Progenitor cell of endocrine pancreas (in vitro differentiated cells): ENCODE results near the gene ZSWIM6. TPM values are rescaled to one million over a fixed set of nuclear protein-coding genes. Genes with fewer than 3 reads are reported as not detected.

Experiments used
- DNase-seq: peaks from one replicate; pipeline ENCODE4 v3.0.0; 2021; ENCODE audit warnings: low spot score; ENCODE audit not compliant: unreplicated experiment
- H3K27ac Mint-ChIP-seq: 2 replicates; pipeline ENCODE4 v1.8.0; 2021; ENCODE audit warnings: mild to moderate bottlenecking, moderate library complexity, mixed read lengths
- H3K27me3 Mint-ChIP-seq: 2 replicates; pipeline ENCODE4 v1.8.0; 2021; ENCODE audit warnings: mixed read lengths
- H3K36me3 Mint-ChIP-seq: 2 replicates; pipeline ENCODE4 v1.8.0; 2022; ENCODE audit warnings: mixed read lengths; ENCODE audit not compliant: insufficient read depth
- H3K4me1 Mint-ChIP-seq: 2 replicates; pipeline ENCODE4 v1.8.0; 2021; ENCODE audit warnings: low read depth, mixed read lengths
- H3K4me3 Mint-ChIP-seq: 2 replicates; pipeline ENCODE4 v1.8.0; 2021; ENCODE audit warnings: low read depth, mild to moderate bottlenecking, moderate library complexity, mixed read lengths
- H3K9me3 Mint-ChIP-seq: 2 replicates; pipeline ENCODE4 v1.8.0; 2021; ENCODE audit warnings: low read depth, mixed read lengths
- total RNA-seq: library from RNA; stranded (reverse); gene quantifications from 2 replicates; pipeline ENCODE4 v1.2.1, GENCODE V29; 2021
- TF ChIP-seq, protein P1 (sequence below): fragments of 200-600 bp; sonication (generic); IDR thresholded peaks from one replicate; pipeline ENCODE4 v1.5.0; 2021; ENCODE audit warnings: antibody characterized with exemption, mild to moderate bottlenecking; ENCODE audit not compliant: unreplicated experiment

Gene ZSWIM6
- total RNA-seq, 1 donor from 2014 or later = 35.2 TPM

DNA sequence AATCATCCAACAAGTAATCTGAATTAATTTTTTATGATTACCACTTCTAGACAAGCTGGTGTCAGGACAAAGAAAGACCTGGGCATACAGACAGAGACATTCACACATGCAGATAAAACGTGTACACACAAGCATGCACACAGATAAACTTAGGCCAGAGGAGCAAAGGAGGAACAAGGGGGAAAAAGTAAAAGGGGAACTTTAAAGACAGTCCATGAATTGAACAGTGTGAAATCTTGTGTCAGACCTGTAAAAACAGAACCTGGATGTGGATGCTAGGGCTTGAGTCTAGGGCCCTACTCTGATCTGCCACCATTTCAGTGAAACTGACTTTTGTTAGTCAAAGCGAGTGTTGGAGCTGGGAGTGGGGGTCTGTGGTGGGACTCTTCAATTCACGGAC is 11.2 kb upstream of the ZSWIM6 start:
- DNase-seq = no peak
- TF ChIP-seq, protein P1, sequence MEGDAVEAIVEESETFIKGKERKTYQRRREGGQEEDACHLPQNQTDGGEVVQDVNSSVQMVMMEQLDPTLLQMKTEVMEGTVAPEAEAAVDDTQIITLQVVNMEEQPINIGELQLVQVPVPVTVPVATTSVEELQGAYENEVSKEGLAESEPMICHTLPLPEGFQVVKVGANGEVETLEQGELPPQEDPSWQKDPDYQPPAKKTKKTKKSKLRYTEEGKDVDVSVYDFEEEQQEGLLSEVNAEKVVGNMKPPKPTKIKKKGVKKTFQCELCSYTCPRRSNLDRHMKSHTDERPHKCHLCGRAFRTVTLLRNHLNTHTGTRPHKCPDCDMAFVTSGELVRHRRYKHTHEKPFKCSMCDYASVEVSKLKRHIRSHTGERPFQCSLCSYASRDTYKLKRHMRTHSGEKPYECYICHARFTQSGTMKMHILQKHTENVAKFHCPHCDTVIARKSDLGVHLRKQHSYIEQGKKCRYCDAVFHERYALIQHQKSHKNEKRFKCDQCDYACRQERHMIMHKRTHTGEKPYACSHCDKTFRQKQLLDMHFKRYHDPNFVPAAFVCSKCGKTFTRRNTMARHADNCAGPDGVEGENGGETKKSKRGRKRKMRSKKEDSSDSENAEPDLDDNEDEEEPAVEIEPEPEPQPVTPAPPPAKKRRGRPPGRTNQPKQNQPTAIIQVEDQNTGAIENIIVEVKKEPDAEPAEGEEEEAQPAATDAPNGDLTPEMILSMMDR = no peak
- H3K4me1 Mint-ChIP-seq = peaks cover 16% of the 10 kb centered on the region
- no peaks in the 10 kb centered on the region for H3K36me3 Mint-ChIP-seq
- H3K27me3 Mint-ChIP-seq = no peaks in the 10 kb centered on the region
- H3K9me3 Mint-ChIP-seq = no peaks in the 10 kb centered on the region
- H3K27ac Mint-ChIP-seq = no peak overlapping the region
- H3K4me3 Mint-ChIP-seq = no peak overlapping the region

DNA sequence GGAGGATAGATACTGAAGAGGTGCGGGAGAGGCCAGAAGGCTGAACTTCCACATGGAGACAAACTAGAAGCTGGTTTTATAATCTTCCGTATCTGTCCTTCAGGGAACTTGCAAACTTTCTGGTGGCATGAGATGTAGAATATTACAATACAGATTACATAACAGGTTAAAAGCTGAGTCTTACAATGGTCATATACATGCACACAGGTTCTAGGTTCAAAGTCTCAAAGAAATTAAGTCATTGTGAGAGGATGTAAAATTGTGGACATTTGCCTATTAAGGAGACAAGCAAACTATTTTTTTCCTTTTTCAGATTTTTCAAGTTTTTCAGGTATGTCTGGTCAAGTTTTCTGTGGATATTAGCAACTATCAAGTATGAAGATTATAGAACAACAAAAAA is 10.4 kb upstream of the ZSWIM6 start:
- Mint-ChIP-seq H3K36me3 (no peaks in the 10 kb centered on the region), H3K9me3 (no peaks in the 10 kb centered on the region), H3K27ac (no peak overlapping the region), H3K27me3 (peaks cover 6% of the 10 kb centered on the region), H3K4me1 (peaks cover 16% of the 10 kb centered on the region), H3K4me3 (no peak overlapping the region)
- DNase-seq = no peak
- TF ChIP-seq, protein P1 = no peak

DNA sequence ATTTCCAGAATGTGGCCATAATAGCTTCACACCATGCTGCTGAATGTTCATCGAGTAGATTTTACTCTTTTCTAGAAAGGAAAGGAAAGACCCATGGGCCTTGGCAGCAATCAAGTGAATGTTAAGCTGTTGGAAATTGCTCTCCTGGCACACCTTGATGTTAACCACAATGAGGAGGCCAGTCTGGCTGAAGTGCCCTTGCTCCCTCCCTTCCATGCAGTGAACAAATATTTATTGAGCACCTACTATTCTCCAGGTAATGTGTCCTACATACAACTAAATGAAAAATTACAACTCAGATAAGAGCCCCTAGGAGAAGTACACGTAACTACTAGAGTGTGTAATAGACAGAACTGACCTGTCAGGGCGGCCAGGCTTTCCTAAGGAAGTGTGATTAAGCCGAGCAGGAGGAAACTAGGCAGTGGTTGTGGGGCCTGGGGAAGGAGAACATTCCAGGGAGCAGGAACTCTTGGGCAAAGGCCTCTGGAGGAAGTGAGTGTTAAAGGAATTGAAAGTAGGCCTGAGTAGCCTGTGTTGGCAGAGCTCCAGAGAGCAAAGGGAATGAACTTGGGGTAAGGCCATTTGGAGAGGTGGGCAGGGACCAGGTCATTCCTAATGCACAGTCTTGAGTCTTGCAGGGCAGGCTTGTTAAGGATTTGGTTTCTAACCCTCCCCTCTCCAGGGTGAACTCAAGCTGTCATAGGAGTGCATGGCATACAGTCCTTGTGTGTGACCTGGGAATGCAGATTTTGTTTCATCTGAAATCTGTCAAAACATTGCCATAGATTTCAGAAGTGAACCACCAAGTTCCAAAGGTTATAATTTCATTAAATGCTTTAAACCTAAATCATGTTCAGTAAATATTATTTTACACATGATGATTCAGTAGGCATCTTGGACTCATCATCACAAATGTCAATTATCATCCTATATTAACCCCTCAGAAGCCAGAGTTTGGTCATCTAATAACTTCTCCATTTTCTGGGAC is 9.0 kb upstream of the ZSWIM6 start:
- no peak for DNase-seq
- peaks cover 12% of the 10 kb centered on the region for H3K27me3 Mint-ChIP-seq
- H3K27ac Mint-ChIP-seq = no peak overlapping the region
- no peak overlapping the region for H3K4me3 Mint-ChIP-seq
- no peaks in the 10 kb centered on the region for H3K9me3 Mint-ChIP-seq
- peaks cover 16% of the 10 kb centered on the region for H3K4me1 Mint-ChIP-seq
- no peaks in the 10 kb centered on the region for H3K36me3 Mint-ChIP-seq
- TF ChIP-seq, protein P1 = no peak

DNA sequence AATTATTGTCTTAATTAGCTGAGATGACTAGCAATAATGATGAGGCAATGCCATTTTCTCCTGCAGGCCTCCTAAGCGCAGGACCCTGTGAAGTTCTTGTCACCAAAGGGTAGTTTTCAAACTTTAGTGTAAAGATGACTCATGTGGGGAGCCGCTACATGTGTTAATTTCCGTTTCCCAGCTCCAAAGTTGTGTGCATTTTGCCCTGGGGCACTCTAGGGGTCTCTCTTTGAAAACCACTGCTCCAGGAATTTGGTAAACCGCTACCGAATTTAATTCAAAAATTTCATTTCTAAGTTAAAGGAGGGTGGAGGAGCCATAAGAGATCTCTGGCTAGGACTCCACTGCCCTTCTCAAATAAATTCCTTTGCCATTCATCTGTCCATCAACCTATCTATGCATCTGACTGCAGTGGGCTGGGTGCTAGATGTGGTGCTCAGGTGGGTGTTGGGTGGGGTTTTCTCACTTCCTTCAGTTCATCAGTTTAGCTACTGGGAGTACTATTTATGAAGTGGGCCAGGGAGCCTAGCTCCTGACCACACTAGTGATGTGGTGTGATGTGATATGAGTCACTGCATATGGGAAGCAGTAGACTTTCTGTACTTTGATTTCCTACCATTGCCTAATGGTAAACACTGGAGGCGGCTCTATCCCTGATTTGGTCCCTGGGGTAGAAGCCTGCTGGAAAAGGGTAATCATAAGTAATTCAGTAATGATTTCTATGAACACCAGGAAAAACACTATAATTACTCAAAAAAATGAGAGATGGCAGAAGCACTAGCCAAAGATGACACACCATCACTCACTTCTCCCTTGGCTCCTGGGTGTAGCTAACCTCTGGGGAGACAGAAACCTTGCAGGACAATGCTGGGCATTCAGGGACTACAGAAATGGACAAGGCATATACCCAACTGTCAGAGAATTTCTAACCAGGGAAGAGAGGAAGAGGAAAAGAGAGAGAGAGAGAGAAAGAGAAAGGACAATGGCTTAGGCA is 4.0 kb upstream of the ZSWIM6 start:
- TF ChIP-seq, protein P1 = no peak
- no peak overlapping the region for H3K4me3 Mint-ChIP-seq
- no peaks in the 10 kb centered on the region for H3K9me3 Mint-ChIP-seq
- H3K27me3 Mint-ChIP-seq = peaks cover 21% of the 10 kb centered on the region
- peak overlapping the region; percentile 47 for H3K27ac Mint-ChIP-seq
- no peak for DNase-seq
- peaks cover 19% of the 10 kb centered on the region for H3K4me1 Mint-ChIP-seq
- no peaks in the 10 kb centered on the region for H3K36me3 Mint-ChIP-seq
